H1 (cell line): ENCODE data around the gene GRAMD2A. TPM values are rescaled to one million over a fixed set of nuclear protein-coding genes. Genes with fewer than 3 reads are reported as not detected.

Experiments used
- CTCF ChIA-PET: fragments of 300-600 bp; sonication (Branson Sonifier 250); formaldehyde crosslinking; loops from one replicate; lab custom pipeline; 2021; ENCODE audit not compliant: partially characterized antibody; lab: Charles Lee
- POLR2A ChIA-PET: fragments of 300-600 bp; sonication (Branson Sonifier 250); formaldehyde crosslinking; loops from one replicate; lab custom pipeline; 2021; ENCODE audit warnings: inconsistent platforms; ENCODE audit not compliant: partially characterized antibody; lab: Charles Lee
- DNase-seq, 2 experiments: peaks; one replicate each; pipeline versions ENCODE4 v3.0.0 to v3.0.0-alpha.2; 2010 to 2022; ENCODE audit warnings: low spot score in 2 of 2, low read depth in 1 of 2, mixed read lengths in 1 of 2
- FAIRE-seq: peaks from 2 replicates; lab custom pipeline; 2011; peaks lifted over from hg19 to GRCh38; lab: Jason Lieb, UNC
- H2AFZ ChIP-seq: 2 replicates; pipeline ENCODE4 v1.8.1; 2012; ENCODE audit warnings: low read length, inconsistent platforms
- H2AK5ac ChIP-seq: 2 replicates; pipeline ENCODE4 v1.6.1; 2013; ENCODE audit warnings: low read depth, low read length
- H2BK120ac ChIP-seq: replicated peaks from 2 replicates; pipeline ENCODE3; 2013; ENCODE audit warnings: low read depth, low read length, inconsistent platforms
- H2BK12ac ChIP-seq: 2 replicates; pipeline ENCODE4 v1.6.1; 2013; ENCODE audit warnings: low read depth, low read length
- H2BK15ac ChIP-seq: 2 replicates; pipeline ENCODE4 v1.6.1; 2013; ENCODE audit warnings: low read length
- H2BK20ac ChIP-seq: 2 replicates; pipeline ENCODE4 v1.6.1; 2013; ENCODE audit warnings: low read length
- H2BK5ac ChIP-seq: 2 replicates; pipeline ENCODE4 v1.6.1; 2013; ENCODE audit warnings: low read depth, low read length
- H3K14ac ChIP-seq: 2 replicates; pipeline ENCODE4 v1.6.1; 2013; ENCODE audit warnings: inconsistent platforms; ENCODE audit not compliant: insufficient read length
- H3K18ac ChIP-seq: 2 replicates; pipeline ENCODE4 v1.6.1; 2013; ENCODE audit warnings: low read length; ENCODE audit errors: extremely low read depth
- H3K23ac ChIP-seq: 2 replicates; pipeline ENCODE4 v1.6.1; 2013; ENCODE audit warnings: inconsistent platforms; ENCODE audit not compliant: insufficient read length
- H3K23me2 ChIP-seq: 2 replicates; pipeline ENCODE4 v1.6.1; 2013; ENCODE audit warnings: low read depth, low read length
- H3K27ac ChIP-seq: 2 replicates; pipeline ENCODE4 v1.6.1; 2011; ENCODE audit warnings: low read depth, low read length, inconsistent platforms
- H3K27me3 ChIP-seq, 4 experiments: replicated peaks in 1 of 4; 1 replicate in 1 of 4; 2 replicates in 3 of 4; pipeline versions ENCODE4 v1.6.1 to v1.8.1; 2011 to 2013; ENCODE audit warnings: low read length in 3 of 4, mild to moderate bottlenecking in 3 of 4, inconsistent platforms in 2 of 4, mixed read lengths in 2 of 4, moderate library complexity in 1 of 4; ENCODE audit not compliant: control insufficient read depth in 3 of 4, insufficient read depth in 3 of 4; ENCODE audit errors: extremely low read depth in 1 of 4
- H3K36me3 ChIP-seq, 4 experiments: 2 replicates each; pipeline versions ENCODE4 v1.6.1 to v1.8.1; 2011 to 2013; ENCODE audit warnings: mild to moderate bottlenecking in 4 of 4, low read length in 3 of 4, moderate library complexity in 2 of 4, control low read depth in 1 of 4, inconsistent platforms in 1 of 4; ENCODE audit not compliant: insufficient read depth in 4 of 4, control insufficient read depth in 2 of 4
- H3K4ac ChIP-seq: replicated peaks from 2 replicates; pipeline ENCODE3; 2013; ENCODE audit warnings: low read length, low read depth, mixed read lengths, inconsistent platforms; ENCODE audit not compliant: insufficient read length
- H3K4me1 ChIP-seq, 4 experiments: replicated peaks in 1 of 4; 1 replicate in 1 of 4; 2 replicates in 3 of 4; pipeline versions ENCODE4 v1.6.1 to v1.8.1; 2011 to 2013; ENCODE audit warnings: low read length in 3 of 4, inconsistent platforms in 2 of 4, mixed read lengths in 1 of 4; ENCODE audit not compliant: insufficient read depth in 4 of 4, control insufficient read depth in 3 of 4
- H3K4me2 ChIP-seq, 2 experiments: 2 replicates each; pipeline versions ENCODE4 v1.6.1 to v1.8.1; 2011 to 2013; ENCODE audit warnings: low read depth in 2 of 2, low read length in 2 of 2, control low read depth in 1 of 2, inconsistent platforms in 1 of 2, mild to moderate bottlenecking in 1 of 2; ENCODE audit not compliant: insufficient read depth in 1 of 2
- H3K4me3 ChIP-seq, 4 experiments: fragments of 200-600, 300-600 bp in 1 of 4; sonication (generic), shearing (Covaris generic), sonication (Bioruptor Twin) in 1 of 4; 2 replicates each; pipeline versions ENCODE4 v1.5.1 to v1.8.1; 2011 to 2016; ENCODE audit warnings: low read length in 4 of 4, low read depth in 3 of 4, control low read depth in 2 of 4, inconsistent platforms in 2 of 4, mild to moderate bottlenecking in 2 of 4, mixed read lengths in 1 of 4, moderate library complexity in 1 of 4; ENCODE audit not compliant: insufficient read depth in 2 of 4; ENCODE audit errors: extremely low read depth in 1 of 4
- H3K56ac ChIP-seq: replicated peaks from 2 replicates; pipeline ENCODE3; 2013; ENCODE audit warnings: low read depth, mild to moderate bottlenecking, mixed read lengths, low read length, inconsistent platforms; ENCODE audit not compliant: insufficient read length
- H3K79me1 ChIP-seq: 2 replicates; pipeline ENCODE4 v1.6.1; 2013; ENCODE audit warnings: low read depth, low read length, control low read depth
- H3K79me2 ChIP-seq, 2 experiments: 2 replicates each; pipeline versions ENCODE4 v1.6.1 to v1.8.1; 2012 to 2013; ENCODE audit warnings: low read length in 2 of 2, mild to moderate bottlenecking in 2 of 2, inconsistent platforms in 1 of 2; ENCODE audit not compliant: insufficient read depth in 2 of 2, control insufficient read depth in 1 of 2
- H3K9ac ChIP-seq, 4 experiments: replicated peaks in 1 of 4; 1 replicate in 1 of 4; 2 replicates in 3 of 4; pipeline versions ENCODE4 v1.6.1 to v1.8.1; 2011 to 2013; ENCODE audit warnings: low read depth in 3 of 4, low read length in 3 of 4, control low read depth in 2 of 4, mild to moderate bottlenecking in 2 of 4, moderate library complexity in 2 of 4, inconsistent platforms in 1 of 4; ENCODE audit errors: extremely low read depth in 1 of 4
- H3K9me3 ChIP-seq, 2 experiments: 2 replicates each; pipeline versions ENCODE4 v1.6.1 to v1.8.1; 2012 to 2013; ENCODE audit warnings: mild to moderate bottlenecking in 2 of 2, moderate library complexity in 2 of 2, control low read depth in 1 of 2, inconsistent platforms in 1 of 2, low read depth in 1 of 2, low read length in 1 of 2, mixed read lengths in 1 of 2; ENCODE audit not compliant: insufficient read depth in 2 of 2
- H4K20me1 ChIP-seq, 2 experiments: replicated peaks in 1 of 2; 2 replicates each; pipeline versions ENCODE3 to v1.8.1; 2011 to 2013; ENCODE audit warnings: inconsistent platforms in 2 of 2, low read length in 2 of 2, mild to moderate bottlenecking in 1 of 2; ENCODE audit not compliant: insufficient read depth in 2 of 2, control insufficient read depth in 1 of 2
- H4K5ac ChIP-seq: 2 replicates; pipeline ENCODE4 v1.6.1; 2013; ENCODE audit warnings: low read length, low read depth, mixed read lengths, inconsistent platforms; ENCODE audit not compliant: insufficient read length
- H4K8ac ChIP-seq: 2 replicates; pipeline ENCODE4 v1.8.0; 2013; ENCODE audit warnings: mild to moderate bottlenecking, moderate library complexity, low read length, inconsistent platforms; ENCODE audit not compliant: insufficient read depth; ENCODE audit errors: extremely low read depth
- H4K91ac ChIP-seq: replicated peaks from 2 replicates; pipeline ENCODE3; 2013; ENCODE audit warnings: low read length, mixed read lengths, inconsistent platforms; ENCODE audit not compliant: insufficient read length
- BACH1 ChIP-seq: IDR thresholded peaks from 2 replicates; pipeline ENCODE4 v1.6.1; 2012; ENCODE audit warnings: low read length, improper control_type of control experiment
- BRCA1 ChIP-seq: IDR thresholded peaks from 2 replicates; pipeline ENCODE4 v1.6.1; 2012; ENCODE audit warnings: low read depth, low read length, improper control_type of control experiment
- CBX8 ChIP-seq: fragments of 300-800, 300-1000 bp; sonication (generic); IDR thresholded peaks from 2 replicates; pipeline ENCODE4 v1.7.1; 2016; ENCODE audit warnings: low read depth, low read length, borderline replicate concordance
- CREB1 ChIP-seq: IDR thresholded peaks from 2 replicates; pipeline ENCODE4 v1.6.1; 2012; ENCODE audit warnings: inconsistent platforms
- POLR2A ChIP-seq, 2 experiments: IDR thresholded peaks; 1 replicate in 1 of 2; 2 replicates in 1 of 2; pipeline ENCODE4 v1.6.1; 2011; ENCODE audit warnings: low read depth in 2 of 2, low read length in 2 of 2, mild to moderate bottlenecking in 2 of 2; ENCODE audit errors: control extremely low read depth in 1 of 2
- POU5F1 ChIP-seq: IDR thresholded peaks from 2 replicates; pipeline ENCODE4 v1.6.1; 2011; ENCODE audit warnings: low read depth, mild to moderate bottlenecking, low read length, moderate library complexity
- RBBP5 ChIP-seq: IDR thresholded peaks from 2 replicates; pipeline ENCODE4 v1.7.1; 2012; ENCODE audit warnings: low read depth, mild to moderate bottlenecking, inconsistent platforms, low read length, moderate library complexity, borderline replicate concordance
- SIN3A ChIP-seq, 2 experiments: IDR thresholded peaks in 1 of 2; conservative IDR thresholded peaks in 1 of 2; 2 replicates each; pipeline ENCODE4 v1.6.1; 2011 to 2012; ENCODE audit warnings: low read length in 2 of 2, improper control_type of control experiment in 1 of 2, low read depth in 1 of 2, mild to moderate bottlenecking in 1 of 2
- SP1 ChIP-seq: IDR thresholded peaks from 2 replicates; pipeline ENCODE4 v1.6.1; 2011; ENCODE audit warnings: low read depth, low read length
- TCF12 ChIP-seq: IDR thresholded peaks from 2 replicates; pipeline ENCODE4 v1.6.1; 2011; ENCODE audit warnings: low read depth, mild to moderate bottlenecking, low read length
- WGBS, 2 experiments: shearing (Covaris generic) in 1 of 2; methylation state at CpG; one replicate each; pipeline versions ENCODE4 v1.1.6 to v1.1.7; 2013 to 2015; ENCODE audit warnings: low lambda C conversion rate in 2 of 2, mixed read lengths in 2 of 2, inconsistent platforms in 1 of 2, low coverage in 1 of 2, missing lambda C conversion rate in 1 of 2; ENCODE audit not compliant: insufficient replicate concordance in 2 of 2, insufficient coverage in 1 of 2, insufficient read length in 1 of 2; ENCODE audit errors: extremely low coverage in 1 of 2, missing lambda C conversion rate in 1 of 2; 5-methylcytosine and 5-hydroxymethylcytosine counted together
- polyA plus RNA-seq, 7 experiments: library from polyadenylated mRNA; depleted of rRNA in 3 of 7; stranded (reverse) in 5 of 7; unstranded in 2 of 7; fragments of >200 nt in 5 of 7; fragments of 200-250 nt in 2 of 7; gene quantifications; 1 replicate in 5 of 7; 2 replicates in 1 of 7; 4 replicates in 1 of 7; pipeline versions ENCODE4 v1.2.1 to v1.2.3, GENCODE V29; 2011 to 2013; ENCODE audit warnings: missing spikeins in 2 of 7, mixed read lengths in 2 of 7
- total RNA-seq: library from RNA; stranded (reverse); fragmentation: NEBNext Ultra II Directional; extraction: Animal tissue kit (Norgen Biotek cat#: 25700); gene quantifications from 2 replicates; pipeline ENCODE4 v1.2.1, GENCODE V29; 2021

GRAMD2A gene
- total and polyA plus RNA-seq, 2 of the 8 experiments (the other 6 are each of a cell fraction or from before 2014, with no cell fraction given): 0.57 to 1.5 TPM

DNA sequence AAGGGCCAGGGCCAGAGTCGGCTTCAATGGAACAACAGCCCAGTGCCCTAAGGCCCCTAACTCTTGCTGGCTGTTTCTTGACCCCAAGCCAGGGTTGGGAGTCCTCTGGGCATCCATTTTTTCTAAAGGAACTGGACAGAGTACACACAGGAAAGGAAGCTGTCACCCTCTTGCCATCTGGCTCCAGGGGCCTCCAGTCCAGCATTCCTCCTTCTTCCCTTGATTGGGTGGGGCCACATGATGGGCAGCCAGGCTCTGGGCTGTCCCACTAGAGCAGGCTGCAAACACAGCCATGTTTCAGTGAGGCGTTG lies 1.6 kb upstream of the GRAMD2A start:
- H3K27me3 ChIP-seq: peaks cover 7 to 21% (median 17%) of the 10 kb centered on the region in 4 experiments; a peak in 6 of 7 replicates
- no peaks in the 10 kb centered on the region for H3K9me3 ChIP-seq
- no peak overlapping the region for H3K56ac ChIP-seq
- H2AFZ ChIP-seq: no peak overlapping the region
- H4K91ac ChIP-seq: no peak overlapping the region
- H2BK120ac ChIP-seq: no peak overlapping the region
- no peak overlapping the region for H3K27ac ChIP-seq
- H3K18ac ChIP-seq: no peak overlapping the region
- no peak overlapping the region for H3K14ac ChIP-seq
- H2BK20ac ChIP-seq: no peak overlapping the region
- H2BK15ac ChIP-seq: no peak overlapping the region
- FAIRE-seq: no peak
- H4K8ac ChIP-seq: no peak overlapping the region
- H2AK5ac ChIP-seq: no peak overlapping the region
- no peak overlapping the region for H4K5ac ChIP-seq
- 85% methylated on average over 2 of the region's 2 CpGs; no CpG with 5 or more reads in 1 of the 2 experiments for WGBS, 2 experiments
- TF ChIP-seq SP1: peak; percentile 59; the same call in 1 of the 2 replicates
- TF ChIP-seq SIN3A (conservative IDR thresholded peaks at IDR 0.05 in 1 of 2, IDR thresholded peaks at IDR 0.05 in 1 of 2; ENCODE audit: low read depth in 1 of 2, low read length in 2 of 2): 0 out of 4 replicates have a peak, but pooled peaks of 1 of the 2 experiments have one; percentile 75
- TF ChIP-seq CREB1: no peak
- TF ChIP-seq BRCA1: no peak
- TF ChIP-seq BACH1: no peak
- no peak for TF ChIP-seq POU5F1
- TF ChIP-seq CBX8: no peak
- TF ChIP-seq POLR2A (IDR thresholded peaks at IDR 0.05; ENCODE audit: control extremely low read depth in 1 of 2, low read depth in 2 of 2, low read length in 2 of 2): 0 out of 3 replicates have a peak, but pooled peaks of 1 of the 2 experiments have one; percentile 30
- TF ChIP-seq RBBP5: no peak
- TF ChIP-seq TCF12: no peak
- no peak overlapping the region for H2BK12ac ChIP-seq
- H2BK5ac ChIP-seq: no peak overlapping the region
- no peak for DNase-seq
- ChIA-PET CTCF (interaction anchor here (1.0 to 4.3 kb wide), 16 partner anchors 10 to 397 kb away, joined by 3 to 32 read pairs (median 5); partner anchors contain the start of gene PKM), POLR2A (interaction anchor here (1.4 to 4.4 kb wide), 4 partner anchors 15 to 32 kb away, joined by 3 to 33 read pairs (median 15); partner anchors contain the start of gene PKM)
- H3K4me3 ChIP-seq: no peak overlapping the region
- H3K23ac ChIP-seq: no peak overlapping the region
- H3K4ac ChIP-seq: no peak overlapping the region
- no peak overlapping the region; a peak in 1 of 4 replicates for H3K4me2 ChIP-seq
- peaks cover 35 to 53% (median 49%) of the 10 kb centered on the region in 4 experiments for H3K36me3 ChIP-seq
- no peaks in the 10 kb centered on the region for H3K79me2 ChIP-seq
- H3K79me1 ChIP-seq: no peaks in the 10 kb centered on the region
- H4K20me1 ChIP-seq: peaks cover 21 to 30% of the 10 kb centered on the region in 2 experiments
- no peak overlapping the region for H3K9ac ChIP-seq
- H3K4me1 ChIP-seq: peaks cover 0 to 8% (median 4%) of the 10 kb centered on the region in 4 experiments; a peak in 5 of 7 replicates
- H3K23me2 ChIP-seq: peaks cover 9% of the 10 kb centered on the region
